Pancreas (tissue), 10 donors: Measurements from ENCODE around the gene TTLL12. TPM values are rescaled to one million over a fixed set of nuclear protein-coding genes. Genes with fewer than 3 reads are reported as not detected.

ENCODE experiments used
- ATAC-seq, 4 donors: fragments of 200-7000 bp; cut with Tn5 transposase; one replicate each; pipeline versions ENCODE4 v1.8.0 to v1.9.1; 2020; ENCODE audit warnings: mild to moderate bottlenecking in 4 of 4, moderate library complexity in 4 of 4
- DNase-seq, 6 donors: peaks; one replicate each; pipeline ENCODE4 v3.0.0-alpha.2; 2020
- FAIRE-seq: peaks from 2 replicates; lab custom pipeline; 2012; peaks lifted over from hg19 to GRCh38; lab: Jason Lieb, UNC
- H3K27ac ChIP-seq, 4 donors: fragments of 200-600 bp; sonication (generic); 1 replicate in 3 of 4; 2 replicates in 1 of 4; pipeline versions ENCODE4 v1.5.0 to v1.8.0; 2020
- H3K27me3 ChIP-seq, 4 donors: fragments of 200-600 bp; one replicate each; pipeline ENCODE4 v1.8.0; 2021
- H3K36me3 ChIP-seq, 3 donors: fragments of 200-600 bp; sonication (generic) in 1 of 3; one replicate each; pipeline versions ENCODE4 v1.5.0 to v1.8.0; 2020 to 2021
- H3K4me1 ChIP-seq, 3 donors: fragments of 200-600 bp; one replicate each; pipeline ENCODE4 v1.8.0; 2021
- H3K4me3 ChIP-seq, 4 donors: fragments of 200-600 bp; sonication (generic) in 2 of 4; one replicate each; pipeline versions ENCODE4 v1.5.0 to v1.8.0; 2020 to 2021
- H3K9me3 ChIP-seq, 4 donors: fragments of 200-600 bp; one replicate each; pipeline ENCODE4 v1.8.0; 2021
- CTCF ChIP-seq, 4 donors: fragments of 200-600 bp; sonication (generic) in 3 of 4; IDR thresholded peaks; one replicate each; pipeline versions ENCODE4 v1.5.0 to v1.8.0; 2021; ENCODE audit warnings: antibody characterized with exemption in 4 of 4
- WGBS, 2 donors: extraction: QIAGEN DNeasy Blood & Tissue Kit; methylation state at CpG; one replicate each; pipeline ENCODE4 v1.1.7; 2013; 5-methylcytosine and 5-hydroxymethylcytosine counted together
- intact Hi-C, 3 donors: fragments of 100-400 bp; cut with DNase I; formaldehyde crosslinking; loops; one replicate each; pipeline versions ENCODE4 v1.11.1 to v1.14.2; 2022
- polyA plus RNA-seq, 2 donors: library from polyadenylated mRNA; stranded (reverse); fragments of 200-250 nt; gene quantifications; one replicate each; pipeline ENCODE4 v1.2.3, GENCODE V29; 2013
- total RNA-seq, 6 donors: library from RNA; stranded (reverse); fragmentation: NEBNext Ultra II Directional in 4 of 6; extraction: Animal tissue kit (Norgen Biotek cat#: 25700) in 4 of 6; gene quantifications; one replicate each; pipeline versions ENCODE4 v1.2.1 to v1.2.4, GENCODE V29; 2021 to 2023
- donor health status: healthy with polysubstance abuse.
- donor health status: DM: no; HTN: no; CAD: no; lungs with moderate emphysema.
- donor health status: DM: no; HTN: no; CAD: no.
- donor health status: control.
- donor health status: control.
- donor health status: Bipolar disorder and iron deficiency.
- donor health status: DM: yes; HTN: yes; CAD: no.
- donor health status: DM: no; HTN: no; CAD: no.
- donor health status: DM: no; HTN: no; CAD: no.
- donor health status: DM: yes; HTN: yes; CAD: no.

TTLL12 gene
- total and polyA plus RNA-seq, 8 donors, result 10.6 to 22.2 (median 14.3) TPM

- Histone ChIP-seq H3K4me3 (peak overlapping the region; percentile 28 to 56 (median 38)), H3K27me3 (no peaks in the 10 kb centered on the region), H3K4me1 (peaks cover 0 to 12% (median 4%) of the 10 kb centered on the region in 3 donors), H3K36me3 (no peaks in the 10 kb centered on the region), H3K9me3 (no peaks in the 10 kb centered on the region), H3K27ac (peak overlapping the region; percentile 82 to 93 (median 90))
- peak; percentile 60 to 80 (median 68) for TF ChIP-seq CTCF (IDR thresholded peaks at IDR 0.05)
- intact Hi-C loops, result no loop called here
- DNase-seq (peak; percentile 94 to 99 (median 98)), FAIRE-seq (no peak), ATAC-seq (peak; percentile 78 to 93 (median 86))
- 5 to 8% methylated on average over 44 to 55 of the region's 86 CpGs for WGBS, 2 donors
Measured at GRCh38 chr22:43187171-43188099, 501 bp upstream of the TTLL12 start.

GRCh38 chr22:43185860-43186261 lies 1.1 kb downstream of the TTLL12 start:
- no peak for TF ChIP-seq CTCF (IDR thresholded peaks at IDR 0.05)
- FAIRE-seq, result no peak
- 2 to 3% methylated on average over 12 of the region's 12 CpGs for WGBS, 2 donors
- intact Hi-C loops, result no loop called here
- H3K4me1 ChIP-seq, result peaks cover 0 to 12% (median 4%) of the 10 kb centered on the region in 3 donors
- no peaks in the 10 kb centered on the region for H3K27me3 ChIP-seq
- H3K27ac ChIP-seq, result peak overlapping the region in 2 of 4 donors; percentile 22 to 67
- H3K36me3 ChIP-seq, result no peaks in the 10 kb centered on the region
- peak overlapping the region; percentile 53 to 84 (median 72) for H3K4me3 ChIP-seq
- peak; percentile 62 to 92 (median 82) for DNase-seq
- H3K9me3 ChIP-seq, result no peaks in the 10 kb centered on the region
- peak; percentile 44 to 56 (median 45) for ATAC-seq

- Histone ChIP-seq H3K27me3 (no peaks in the 10 kb centered on the region), H3K4me3 (no peak overlapping the region), H3K36me3 (peaks cover 0 to 11% (median 5%) of the 10 kb centered on the region in 3 donors), H3K9me3 (no peaks in the 10 kb centered on the region), H3K4me1 (peaks cover 0 to 12% (median 4%) of the 10 kb centered on the region in 3 donors), H3K27ac (no peak overlapping the region)
- ATAC-seq, result no peak
- no peak for TF ChIP-seq CTCF (IDR thresholded peaks at IDR 0.05)
- DNase-seq, result peak in 1 of 6 donors; percentile 52
- FAIRE-seq, result no peak
- intact Hi-C loops, result no loop called here
- WGBS, 2 donors, result 79 to 82% methylated on average over 12 of the region's 12 CpGs
Measured at GRCh38 chr22:43183496-43184277, 3.2 kb downstream of the TTLL12 start.

- Histone ChIP-seq H3K9me3 (no peaks in the 10 kb centered on the region), H3K27ac (no peak overlapping the region), H3K4me3 (no peak overlapping the region), H3K27me3 (no peaks in the 10 kb centered on the region), H3K4me1 (peaks cover 0 to 9% (median 4%) of the 10 kb centered on the region in 3 donors), H3K36me3 (peaks cover 0 to 12% (median 5%) of the 10 kb centered on the region in 3 donors)
- WGBS, 2 donors, result 94 to 95% methylated on average over 17 of the region's 17 CpGs
- intact Hi-C loops, result no loop called here
- TF ChIP-seq CTCF (IDR thresholded peaks at IDR 0.05), result no peak
- FAIRE-seq, result no peak
- DNase-seq, result peak in 1 of 6 donors; percentile 72
- ATAC-seq, result no peak
Measured at GRCh38 chr22:43182726-43183125, 4.2 kb downstream of the TTLL12 start.
